WTC11 (cell line): ENCODE data around the gene SPATA13. TPM values are rescaled to one million over a fixed set of nuclear protein-coding genes. Genes with fewer than 3 reads are reported as not detected.

Experiments
- ATAC-seq: fragments of 200-7000 bp; cut with Tn5 transposase; 2 replicates; pipeline ENCODE4 v1.10.0; 2021; ENCODE audit warnings: mild to moderate bottlenecking, moderate library complexity
- CTCF ChIA-PET: fragments of 300-600 bp; sonication (Branson Sonifier 250); formaldehyde crosslinking; loops from one replicate; lab custom pipeline; 2021; ENCODE audit warnings: antibody characterized with exemption; lab: Charles Lee
- POLR2A ChIA-PET: fragments of 350-600 bp; sonication (Branson Sonifier 250); formaldehyde crosslinking; loops from one replicate; lab custom pipeline; 2021; ENCODE audit warnings: antibody characterized with exemption; lab: Charles Lee
- DNase-seq: peaks from one replicate; pipeline ENCODE4 v3.0.0; 2021; ENCODE audit warnings: low spot score
- H3K27ac Mint-ChIP-seq: 2 replicates; pipeline ENCODE4 v1.8.0; 2021; ENCODE audit warnings: mixed read lengths
- H3K27me3 Mint-ChIP-seq: 2 replicates; pipeline ENCODE4 v1.8.0; 2021; ENCODE audit warnings: low read depth, mild to moderate bottlenecking, moderate library complexity, mixed read lengths
- H3K36me3 Mint-ChIP-seq: 2 replicates; pipeline ENCODE4 v1.8.0; 2021; ENCODE audit warnings: mixed read lengths
- H3K4me1 Mint-ChIP-seq: 2 replicates; pipeline ENCODE4 v1.8.0; 2022; ENCODE audit warnings: mixed read lengths
- H3K4me3 Mint-ChIP-seq: 2 replicates; pipeline ENCODE4 v1.8.0; 2021; ENCODE audit warnings: mild to moderate bottlenecking, moderate library complexity, mixed read lengths
- H3K9me3 Mint-ChIP-seq: 2 replicates; pipeline ENCODE4 v1.8.0; 2021; ENCODE audit warnings: mixed read lengths
- AFF4 ChIP-seq: sonication (generic); formaldehyde crosslinking; IDR thresholded peaks from 2 replicates; pipeline ENCODE4 v1.8.1; 2023; ENCODE audit warnings: mild to moderate bottlenecking, missing genetic modification reagents, borderline replicate concordance
- AR ChIP-seq: fragments of 250-450 bp; sonication (Bioruptor Pico); IDR thresholded peaks from 2 replicates; pipeline ENCODE4 v1.9.0; 2021; ENCODE audit warnings: mild to moderate bottlenecking
- ARID4B ChIP-seq: sonication (generic); formaldehyde crosslinking; IDR thresholded peaks from 2 replicates; pipeline ENCODE4 v1.8.0; 2023; ENCODE audit warnings: missing genetic modification reagents, mild to moderate bottlenecking, borderline replicate concordance
- ATF2 ChIP-seq: sonication (generic); formaldehyde crosslinking; IDR thresholded peaks from 2 replicates; pipeline ENCODE4 v1.8.1; 2022; ENCODE audit warnings: low read depth, missing genetic modification reagents, borderline replicate concordance
- ATF3 ChIP-seq: sonication (generic); formaldehyde crosslinking; conservative IDR thresholded peaks from 2 replicates; pipeline ENCODE4 v1.8.1; 2022; ENCODE audit warnings: mild to moderate bottlenecking, missing genetic modification reagents
- CREB1 ChIP-seq: sonication (generic); formaldehyde crosslinking; IDR thresholded peaks from 2 replicates; pipeline ENCODE4 v1.8.0; 2023; ENCODE audit warnings: mild to moderate bottlenecking, missing genetic modification reagents
- FOXJ3 ChIP-seq: sonication (generic); formaldehyde crosslinking; IDR thresholded peaks from 2 replicates; pipeline ENCODE4 v1.9.0; 2021; ENCODE audit warnings: missing genetic modification reagents, mild to moderate bottlenecking, borderline replicate concordance
- FOXK1 ChIP-seq: sonication (generic); formaldehyde crosslinking; IDR thresholded peaks from 2 replicates; pipeline ENCODE4 v1.8.0; 2022; ENCODE audit warnings: mild to moderate bottlenecking, moderate library complexity, missing genetic modification reagents
- GRHL2 ChIP-seq: fragments of 250-450 bp; sonication (Bioruptor Pico); IDR thresholded peaks from 2 replicates; pipeline ENCODE4 v1.8.0; 2022; ENCODE audit warnings: mild to moderate bottlenecking, moderate library complexity; ENCODE audit not compliant: insufficient replicate concordance, severe bottlenecking
- IRF2 ChIP-seq: sonication (generic); formaldehyde crosslinking; IDR thresholded peaks from 2 replicates; pipeline ENCODE4 v1.8.0; 2022; ENCODE audit warnings: low read depth, missing genetic modification reagents, borderline replicate concordance
- NFATC4 ChIP-seq: fragments of 250-450 bp; sonication (Bioruptor Pico); IDR thresholded peaks from 2 replicates; pipeline ENCODE4 v1.9.0; 2021; ENCODE audit warnings: mild to moderate bottlenecking
- PRRX2 ChIP-seq: fragments of 250-450 bp; sonication (Bioruptor Pico); IDR thresholded peaks from 2 replicates; pipeline ENCODE4 v1.8.0; 2021; ENCODE audit warnings: mild to moderate bottlenecking
- STAT6 ChIP-seq: sonication (generic); formaldehyde crosslinking; conservative IDR thresholded peaks from 2 replicates; pipeline ENCODE4 v1.8.1; 2023; ENCODE audit warnings: mild to moderate bottlenecking, low read depth, missing genetic modification reagents, moderate library complexity
- ZNF396 ChIP-seq: fragments of 250-450 bp; sonication (Bioruptor Pico); IDR thresholded peaks from 2 replicates; pipeline ENCODE4 v1.8.0; 2021; ENCODE audit warnings: mild to moderate bottlenecking, moderate library complexity, borderline replicate concordance
- total RNA-seq: library from RNA; stranded (reverse); gene quantifications from 3 replicates; pipeline ENCODE4 v1.2.3, GENCODE V29; 2021

SPATA13 gene
- total RNA-seq, 1 experiment from 2014 or later, result 29.0 TPM

- TF ChIP-seq AFF4 (CRISPR knock-in tag) (no peak), FOXK1 (CRISPR knock-in tag) (no peak), ATF2 (no peak), STAT6 (no peak), IRF2 (CRISPR knock-in tag) (no peak), NFATC4 (CRISPR knock-in tag) (no peak), FOXJ3 (CRISPR knock-in tag) (no peak), GRHL2 (no peak), AR (CRISPR knock-in tag) (no peak), CREB1 (CRISPR knock-in tag) (no peak), ATF3 (CRISPR knock-in tag) (no peak)
Observed at GRCh38 chr13:24184882-24185281, 24.4 kb downstream of the SPATA13 start (continued).

GRCh38 chr13:24185591-24186232, 25.2 kb downstream of the SPATA13 start:
- DNase-seq, result no peak
- peaks cover 17% of the 10 kb centered on the region for H3K9me3 Mint-ChIP-seq
- ChIA-PET CTCF (no interaction called here), POLR2A (no interaction called here)
- H3K4me3 Mint-ChIP-seq, result no peak overlapping the region
- H3K36me3 Mint-ChIP-seq, result peaks cover 17% of the 10 kb centered on the region
- no peaks in the 10 kb centered on the region for H3K27me3 Mint-ChIP-seq
- H3K4me1 Mint-ChIP-seq, result peaks cover 36% of the 10 kb centered on the region
- no peak overlapping the region for H3K27ac Mint-ChIP-seq
- ATAC-seq, result no peak
- TF ChIP-seq ZNF396 (no peak), PRRX2 (CRISPR knock-in tag) (no peak), ARID4B (CRISPR knock-in tag) (no peak)
- TF ChIP-seq, all 79 proteins: peak for 0
